Stomach (tissue), 9 donors: ENCODE data around the gene MINDY2. TPM values are rescaled to one million over a fixed set of nuclear protein-coding genes. Genes with fewer than 3 reads are reported as not detected.

ENCODE experiments used
- DNase-seq, 2 donors: peaks; one replicate each; pipeline versions ENCODE4 v3.0.0 to v3.0.0-alpha.2; 2013 to 2019
- H3K27ac ChIP-seq, 5 donors: fragments of 200-600 bp in 4 of 5; sonication (generic) in 4 of 5; one replicate each; pipeline ENCODE4 v1.5.1; 2013 to 2019; ENCODE audit warnings: mild to moderate bottlenecking in 1 of 5, moderate library complexity in 1 of 5
- H3K27me3 ChIP-seq, 3 donors: fragments of 200-600 bp; sonication (generic); one replicate each; pipeline ENCODE4 v1.5.1; 2017 to 2019; ENCODE audit warnings: mixed run types in 1 of 3
- H3K36me3 ChIP-seq, 4 donors: fragments of 200-600 bp; sonication (generic); 1 replicate in 3 of 4; 2 replicates in 1 of 4; pipeline ENCODE4 v1.5.1; 2016 to 2019
- H3K4me1 ChIP-seq, 4 donors: fragments of 200-600 bp; sonication (generic); one replicate each; pipeline ENCODE4 v1.5.1; 2016 to 2019
- H3K4me3 ChIP-seq, 4 donors: fragments of 200-600 bp; sonication (generic) in 3 of 4; one replicate each; pipeline ENCODE4 v1.5.1; 2016 to 2019; ENCODE audit warnings: mild to moderate bottlenecking in 1 of 4
- H3K9me3 ChIP-seq, 4 donors: fragments of 200-600 bp; sonication (generic); one replicate each; pipeline ENCODE4 v1.5.1; 2016 to 2019
- CTCF ChIP-seq, 7 experiments: fragments of 450-650 bp in 4 of 7; fragments of 200-600 bp in 3 of 7; sonication (generic) in 3 of 7; IDR thresholded peaks; one replicate each; pipeline ENCODE4 v1.5.1; 2016 to 2019; ENCODE audit warnings: antibody characterized with exemption in 7 of 7, control low read depth in 2 of 7, mild to moderate bottlenecking in 1 of 7
- EP300 ChIP-seq: sonication (generic); formaldehyde crosslinking; IDR thresholded peaks from one replicate; pipeline ENCODE4 v1.6.1; 2017; ENCODE audit warnings: antibody characterized with exemption
- POLR2A ChIP-seq, 4 donors: fragments of 450-650 bp; IDR thresholded peaks; one replicate each; pipeline ENCODE4 v1.6.1; 2016; ENCODE audit warnings: antibody characterized with exemption in 4 of 4, control low read depth in 2 of 4, mild to moderate bottlenecking in 1 of 4, moderate library complexity in 1 of 4
- POLR2AphosphoS5 ChIP-seq, 3 donors: sonication (generic); formaldehyde crosslinking; IDR thresholded peaks; one replicate each; pipeline ENCODE4 v1.6.1; 2016; ENCODE audit warnings: antibody characterized with exemption in 3 of 3
- WGBS, 5 donors: extraction: QIAGEN DNeasy Blood & Tissue Kit in 3 of 5; methylation state at CpG; one replicate each; pipeline versions ENCODE4 v1.1.5 to v1.1.7; 2013 to 2018; 5-methylcytosine and 5-hydroxymethylcytosine counted together
- intact Hi-C: fragments of 100-400 bp; cut with DNase I; formaldehyde crosslinking; loops from one replicate; pipeline ENCODE4 v1.15.1; 2023; ENCODE audit warnings: low total_unique reads
- polyA plus RNA-seq, 3 donors: library from polyadenylated mRNA; stranded (reverse); fragments of 200-250 nt; gene quantifications; one replicate each; pipeline ENCODE4 v1.2.3, GENCODE V29; 2013
- total RNA-seq, 5 donors: library from RNA; depleted of rRNA; stranded (reverse); fragments of >200 nt; gene quantifications; one replicate each; pipeline versions ENCODE4 v1.1.0 to v1.2.3, GENCODE V29; 2014 to 2016
- donor health status: healthy with polysubstance abuse.
- donor health status: Bipolar disorder and iron deficiency.
- donor health status: healthy.

Gene MINDY2
- total and polyA plus RNA-seq, 8 donors: 3.1 to 34.1 (median 7.5) TPM

- 86 to 95% (median 90%) methylated on average over 1 of the region's 1 CpG for WGBS, 5 donors
These were observed 102.2 kb downstream of the MINDY2 start for GRCh38 chr15:58873267-58873666.

GRCh38 chr15:58875343-58875742, 104.2 kb downstream of the MINDY2 start:
- DNase-seq: no peak
- peaks cover 19 to 41% (median 38%) of the 10 kb centered on the region in 4 donors for H3K36me3 ChIP-seq
- intact Hi-C loops: no loop called here
- no peak for TF ChIP-seq POLR2A (IDR thresholded peaks at IDR 0.05)
- no peaks in the 10 kb centered on the region for H3K4me1 ChIP-seq
- no peak overlapping the region for H3K27ac ChIP-seq
- no peaks in the 10 kb centered on the region for H3K27me3 ChIP-seq
- no peaks in the 10 kb centered on the region for H3K9me3 ChIP-seq
- H3K4me3 ChIP-seq: no peak overlapping the region

More at GRCh38 chr15:58873267-58873666, 102.2 kb downstream of the MINDY2 start:
- no peaks in the 10 kb centered on the region for H3K27me3 ChIP-seq
- H3K27ac ChIP-seq: no peak overlapping the region
- H3K36me3 ChIP-seq: peaks cover 8 to 20% (median 17%) of the 10 kb centered on the region in 4 donors
- H3K9me3 ChIP-seq: no peaks in the 10 kb centered on the region
- TF ChIP-seq EP300: no peak
- TF ChIP-seq CTCF (IDR thresholded peaks at IDR 0.05): no peak
- TF ChIP-seq POLR2AphosphoS5 (IDR thresholded peaks at IDR 0.05): no peak
- no peak for TF ChIP-seq POLR2A (IDR thresholded peaks at IDR 0.05)
- DNase-seq: no peak
- H3K4me3 ChIP-seq: no peak overlapping the region
- intact Hi-C loops: no loop called here
- no peaks in the 10 kb centered on the region for H3K4me1 ChIP-seq

GRCh38 chr15:58876306-58877106, 105.4 kb downstream of the MINDY2 start:
- peaks cover 30 to 53% (median 50%) of the 10 kb centered on the region in 4 donors for H3K36me3 ChIP-seq
- intact Hi-C loops: no loop called here
- no peaks in the 10 kb centered on the region for H3K4me1 ChIP-seq
- 73 to 87% (median 82%) methylated on average over 7 of the region's 7 CpGs for WGBS, 5 donors
- H3K27ac ChIP-seq: no peak overlapping the region
- H3K9me3 ChIP-seq: no peaks in the 10 kb centered on the region
- DNase-seq: peak in 1 of 2 donors; percentile 5
- TF ChIP-seq EP300 (no peak), POLR2A (IDR thresholded peaks at IDR 0.05) (no peak), CTCF (IDR thresholded peaks at IDR 0.05) (no peak), POLR2AphosphoS5 (IDR thresholded peaks at IDR 0.05) (no peak)
- H3K27me3 ChIP-seq: no peaks in the 10 kb centered on the region
- H3K4me3 ChIP-seq: no peak overlapping the region

- no peaks in the 10 kb centered on the region for H3K9me3 ChIP-seq
- no peaks in the 10 kb centered on the region for H3K4me1 ChIP-seq
- 93 to 97% (median 96%) methylated on average over 12 of the region's 12 CpGs for WGBS, 5 donors
- peaks cover 43 to 70% (median 67%) of the 10 kb centered on the region in 4 donors for H3K36me3 ChIP-seq
- no peak for DNase-seq
- H3K4me3 ChIP-seq: no peak overlapping the region
- intact Hi-C loops: no loop called here
- TF ChIP-seq CTCF (IDR thresholded peaks at IDR 0.05) (no peak), POLR2A (IDR thresholded peaks at IDR 0.05) (no peak), EP300 (no peak), POLR2AphosphoS5 (IDR thresholded peaks at IDR 0.05) (no peak)
- H3K27ac ChIP-seq: no peak overlapping the region
- H3K27me3 ChIP-seq: no peaks in the 10 kb centered on the region
These were observed 107.1 kb downstream of the MINDY2 start for GRCh38 chr15:58877999-58878825.
